Uterus (tissue), 2 donors: Measurements from ENCODE around the gene TACR1.

ENCODE experiments used
- POLR2A ChIP-seq, 2 donors: fragments of 450-650 bp; IDR thresholded peaks; one replicate each; pipeline ENCODE4 v1.6.1; 2016; ENCODE audit warnings: antibody characterized with exemption in 2 of 2, mild to moderate bottlenecking in 1 of 2, moderate library complexity in 1 of 2
- TF ChIP-seq, protein P1 (sequence below), 4 experiments: fragments of 200-600 bp in 2 of 4; fragments of 450-650 bp in 2 of 4; sonication (generic) in 2 of 4; IDR thresholded peaks; one replicate each; pipeline ENCODE4 v1.5.1; 2016 to 2019; ENCODE audit warnings: antibody characterized with exemption in 4 of 4, mild to moderate bottlenecking in 2 of 4, moderate library complexity in 1 of 4

DNA sequence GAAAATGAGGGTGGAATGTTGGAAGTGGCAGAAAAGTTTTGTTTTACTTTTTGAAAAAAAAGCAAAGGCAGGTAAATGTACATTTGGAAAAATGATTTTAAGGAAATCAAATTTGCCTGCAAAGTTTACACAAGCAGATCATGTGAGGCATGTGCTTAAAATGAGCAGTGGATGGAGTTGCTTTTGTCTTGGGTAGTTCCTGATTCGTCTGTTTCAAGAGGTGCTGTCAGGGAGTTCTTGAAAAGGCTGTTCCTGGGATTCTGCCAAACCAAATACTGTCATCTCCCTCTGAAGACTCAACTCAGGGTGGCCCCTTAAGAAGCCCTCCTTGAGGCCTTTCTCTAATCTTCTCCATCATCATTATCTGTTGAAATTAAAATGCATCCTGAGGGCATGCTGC lies 59.0 kb downstream of the TACR1 start:
- TF ChIP-seq POLR2A (IDR thresholded peaks at IDR 0.05): no peak
- TF ChIP-seq, protein P1, sequence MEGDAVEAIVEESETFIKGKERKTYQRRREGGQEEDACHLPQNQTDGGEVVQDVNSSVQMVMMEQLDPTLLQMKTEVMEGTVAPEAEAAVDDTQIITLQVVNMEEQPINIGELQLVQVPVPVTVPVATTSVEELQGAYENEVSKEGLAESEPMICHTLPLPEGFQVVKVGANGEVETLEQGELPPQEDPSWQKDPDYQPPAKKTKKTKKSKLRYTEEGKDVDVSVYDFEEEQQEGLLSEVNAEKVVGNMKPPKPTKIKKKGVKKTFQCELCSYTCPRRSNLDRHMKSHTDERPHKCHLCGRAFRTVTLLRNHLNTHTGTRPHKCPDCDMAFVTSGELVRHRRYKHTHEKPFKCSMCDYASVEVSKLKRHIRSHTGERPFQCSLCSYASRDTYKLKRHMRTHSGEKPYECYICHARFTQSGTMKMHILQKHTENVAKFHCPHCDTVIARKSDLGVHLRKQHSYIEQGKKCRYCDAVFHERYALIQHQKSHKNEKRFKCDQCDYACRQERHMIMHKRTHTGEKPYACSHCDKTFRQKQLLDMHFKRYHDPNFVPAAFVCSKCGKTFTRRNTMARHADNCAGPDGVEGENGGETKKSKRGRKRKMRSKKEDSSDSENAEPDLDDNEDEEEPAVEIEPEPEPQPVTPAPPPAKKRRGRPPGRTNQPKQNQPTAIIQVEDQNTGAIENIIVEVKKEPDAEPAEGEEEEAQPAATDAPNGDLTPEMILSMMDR (IDR thresholded peaks at IDR 0.05): no peak
